ENCODE results near the gene ARSJ.

Gene ARSJ

DNA sequence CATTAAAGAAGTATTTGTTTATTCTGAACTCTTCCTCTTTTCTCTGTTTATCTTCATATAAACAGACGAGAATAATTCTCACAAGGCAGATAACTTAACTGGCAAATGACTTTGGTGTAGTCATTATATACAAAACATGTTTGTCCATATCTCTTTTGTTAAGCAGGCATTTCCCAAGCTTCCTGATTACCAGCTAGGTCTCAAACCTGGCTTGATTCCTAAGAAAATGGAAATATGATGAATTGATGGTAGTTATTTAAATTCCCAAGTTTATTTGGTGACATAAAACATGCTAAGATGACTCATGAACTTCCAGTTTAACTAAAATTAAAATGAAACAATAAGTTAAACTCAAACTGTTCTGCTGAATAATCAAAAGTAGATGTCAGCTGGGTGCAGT lies 96.8 kb downstream of the ARSJ start:
- Histone ChIP-seq H3K4me3 (ENCODE audit: low read depth, low read length, poor library complexity, severe bottlenecking) (no peak overlapping the region), H3K9me2 (ENCODE audit: low read depth, low read length) (no peaks in the 10 kb centered on the region), H3K4me2 (ENCODE audit: low read length) (no peak overlapping the region), H3K9ac (ENCODE audit: low read length) (no peak overlapping the region), H4K20me1 (ENCODE audit: insufficient read depth, low read length) (no peaks in the 10 kb centered on the region), H3K4me1 (ENCODE audit: insufficient read depth, low read length, severe bottlenecking) (no peaks in the 10 kb centered on the region), H3K27ac (ENCODE audit: low read depth, low read length, poor library complexity, severe bottlenecking) (no peak overlapping the region), H2AFZ (ENCODE audit: low read length) (no peak overlapping the region), H3K9me3 (ENCODE audit: low read length) (no peaks in the 10 kb centered on the region), H3K79me2 (ENCODE audit: insufficient read depth, low read length) (no peaks in the 10 kb centered on the region), H3F3A (ENCODE audit: insufficient read depth, low read length) (no peaks in the 10 kb centered on the region), H3K27me3 (ENCODE audit: insufficient read depth, low read length) (no peaks in the 10 kb centered on the region), H3K36me3 (ENCODE audit: insufficient read depth, low read length) (no peaks in the 10 kb centered on the region)
- TF ChIP-seq EZH2 (IDR thresholded peaks at IDR 0.05; ENCODE audit: borderline replicate concordance, low read length), result no peak
- TF ChIP-seq, protein P1, sequence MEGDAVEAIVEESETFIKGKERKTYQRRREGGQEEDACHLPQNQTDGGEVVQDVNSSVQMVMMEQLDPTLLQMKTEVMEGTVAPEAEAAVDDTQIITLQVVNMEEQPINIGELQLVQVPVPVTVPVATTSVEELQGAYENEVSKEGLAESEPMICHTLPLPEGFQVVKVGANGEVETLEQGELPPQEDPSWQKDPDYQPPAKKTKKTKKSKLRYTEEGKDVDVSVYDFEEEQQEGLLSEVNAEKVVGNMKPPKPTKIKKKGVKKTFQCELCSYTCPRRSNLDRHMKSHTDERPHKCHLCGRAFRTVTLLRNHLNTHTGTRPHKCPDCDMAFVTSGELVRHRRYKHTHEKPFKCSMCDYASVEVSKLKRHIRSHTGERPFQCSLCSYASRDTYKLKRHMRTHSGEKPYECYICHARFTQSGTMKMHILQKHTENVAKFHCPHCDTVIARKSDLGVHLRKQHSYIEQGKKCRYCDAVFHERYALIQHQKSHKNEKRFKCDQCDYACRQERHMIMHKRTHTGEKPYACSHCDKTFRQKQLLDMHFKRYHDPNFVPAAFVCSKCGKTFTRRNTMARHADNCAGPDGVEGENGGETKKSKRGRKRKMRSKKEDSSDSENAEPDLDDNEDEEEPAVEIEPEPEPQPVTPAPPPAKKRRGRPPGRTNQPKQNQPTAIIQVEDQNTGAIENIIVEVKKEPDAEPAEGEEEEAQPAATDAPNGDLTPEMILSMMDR (IDR thresholded peaks at IDR 0.05; ENCODE audit: low read length), result no peak

DNA sequence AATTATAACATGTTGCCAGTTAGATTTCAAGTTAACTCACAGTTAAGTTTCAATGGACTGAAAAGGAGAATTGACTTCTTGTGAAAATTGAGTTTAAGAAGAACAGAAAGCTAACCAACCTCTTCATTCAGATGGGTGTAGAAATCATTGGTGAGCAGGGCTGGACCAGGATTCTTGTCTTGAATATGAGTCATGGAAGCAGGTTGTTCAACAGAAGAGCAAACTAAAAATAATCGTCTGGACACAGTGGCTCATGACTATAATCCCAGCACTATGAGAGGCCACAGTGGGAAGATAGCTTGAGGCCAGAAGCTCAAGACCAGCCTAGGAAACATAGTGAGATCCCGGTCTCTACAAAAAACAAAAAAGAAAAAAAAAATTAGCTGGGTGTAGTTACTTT lies 98.2 kb downstream of the ARSJ start:
- Histone ChIP-seq H2AFZ (ENCODE audit: low read length) (no peak overlapping the region), H3K4me3 (ENCODE audit: low read depth, low read length, poor library complexity, severe bottlenecking) (no peak overlapping the region), H3K9me2 (ENCODE audit: low read depth, low read length) (no peaks in the 10 kb centered on the region), H3K27me3 (ENCODE audit: insufficient read depth, low read length) (no peaks in the 10 kb centered on the region), H3K9me3 (ENCODE audit: low read length) (no peaks in the 10 kb centered on the region), H3F3A (ENCODE audit: insufficient read depth, low read length) (no peaks in the 10 kb centered on the region), H3K4me2 (ENCODE audit: low read length) (no peak overlapping the region), H3K79me2 (ENCODE audit: insufficient read depth, low read length) (no peaks in the 10 kb centered on the region), H3K27ac (ENCODE audit: low read depth, low read length, poor library complexity, severe bottlenecking) (no peak overlapping the region), H3K4me1 (ENCODE audit: insufficient read depth, low read length, severe bottlenecking) (no peaks in the 10 kb centered on the region), H3K36me3 (ENCODE audit: insufficient read depth, low read length) (no peaks in the 10 kb centered on the region), H3K9ac (ENCODE audit: low read length) (no peak overlapping the region), H4K20me1 (ENCODE audit: insufficient read depth, low read length) (no peaks in the 10 kb centered on the region)
- TF ChIP-seq, protein P1 (IDR thresholded peaks at IDR 0.05; ENCODE audit: low read length), result no peak
- TF ChIP-seq EZH2 (IDR thresholded peaks at IDR 0.05; ENCODE audit: borderline replicate concordance, low read length), result no peak

DNA sequence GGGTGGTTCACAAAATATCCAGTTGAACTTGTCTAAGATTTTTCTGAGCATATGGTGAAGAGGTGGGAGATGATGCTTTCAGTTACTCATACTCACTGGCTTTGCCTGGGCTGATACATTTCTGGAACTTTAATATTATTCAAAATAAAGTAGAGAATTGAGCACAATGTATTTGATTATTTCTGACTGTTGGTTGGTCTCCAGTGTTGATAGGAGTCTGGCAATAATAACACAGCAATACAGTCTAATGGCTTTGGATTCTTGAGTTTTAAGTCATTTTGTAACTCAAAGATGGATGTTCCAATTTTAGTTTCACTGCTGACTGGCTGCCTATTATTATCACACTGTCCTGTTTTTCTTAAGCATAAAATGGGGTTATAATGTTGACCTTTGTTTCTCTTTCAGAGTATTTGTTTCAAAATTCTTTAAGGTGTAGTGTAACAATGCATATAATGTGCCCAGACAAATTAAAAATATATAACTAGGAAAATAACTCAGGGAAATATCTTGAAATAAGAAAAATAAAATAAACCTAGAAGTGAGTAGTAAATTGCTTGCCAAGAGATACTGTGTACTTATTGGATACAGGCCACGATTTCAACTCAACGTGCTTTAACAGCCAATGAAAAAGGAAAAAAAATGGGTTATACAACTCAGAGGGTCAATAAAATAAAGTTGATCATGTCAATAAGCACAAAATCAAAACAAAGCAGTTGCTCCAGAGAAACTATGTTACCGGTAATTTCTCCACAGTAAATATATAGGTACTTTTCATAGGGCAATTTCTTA lies 99.0 kb downstream of the ARSJ start:
- Histone ChIP-seq H3K4me2 (ENCODE audit: low read length) (no peak overlapping the region), H3K27ac (ENCODE audit: low read depth, low read length, poor library complexity, severe bottlenecking) (no peak overlapping the region), H3K9me3 (ENCODE audit: low read length) (no peaks in the 10 kb centered on the region)

More for the DNA sequence above, 99.0 kb downstream of the ARSJ start:
- no peaks in the 10 kb centered on the region for H3K9me2 ChIP-seq (ENCODE audit: low read depth, low read length)
- no peaks in the 10 kb centered on the region for H3F3A ChIP-seq (ENCODE audit: insufficient read depth, low read length)
- no peaks in the 10 kb centered on the region for H3K4me1 ChIP-seq (ENCODE audit: insufficient read depth, low read length, severe bottlenecking)
- H3K9ac ChIP-seq (ENCODE audit: low read length), result no peak overlapping the region
- H3K27me3 ChIP-seq (ENCODE audit: insufficient read depth, low read length), result no peaks in the 10 kb centered on the region
- no peaks in the 10 kb centered on the region for H3K79me2 ChIP-seq (ENCODE audit: insufficient read depth, low read length)
- H4K20me1 ChIP-seq (ENCODE audit: insufficient read depth, low read length), result no peaks in the 10 kb centered on the region
- no peaks in the 10 kb centered on the region for H3K36me3 ChIP-seq (ENCODE audit: insufficient read depth, low read length)
- TF ChIP-seq EZH2 (IDR thresholded peaks at IDR 0.05; ENCODE audit: borderline replicate concordance, low read length), result no peak
- TF ChIP-seq, protein P1 (IDR thresholded peaks at IDR 0.05; ENCODE audit: low read length), result no peak
- no peak overlapping the region for H3K4me3 ChIP-seq (ENCODE audit: low read depth, low read length, poor library complexity, severe bottlenecking)
- no peak overlapping the region for H2AFZ ChIP-seq (ENCODE audit: low read length)
